HepG2 (cell line): ENCODE data around the gene CCT5. TPM values are rescaled to one million over a fixed set of nuclear protein-coding genes. Genes with fewer than 3 reads are reported as not detected.

Experiments
- ATAC-seq: fragments of 200-7000 bp; cut with Tn5 transposase; 3 replicates; pipeline ENCODE4 v1.9.1; 2020; ENCODE audit warnings: mild to moderate bottlenecking, moderate library complexity
- BruUV-seq: library from RNA; stranded (reverse); fragments of 400-500 nt; replicated peaks from 2 replicates; lab custom pipeline; 2021; lab: Mats Ljungman, UMichigan
- CTCF ChIA-PET: fragments of 300-600 bp; formaldehyde crosslinking; extraction: SDS; loops from one replicate; lab custom pipeline; 2021; ENCODE audit warnings: low total read pairs, inconsistent platforms, low intra/inter-chr PET ratio; lab: Yijun Ruan, JAX
- POLR2A ChIA-PET: fragments of 350-600 bp; sonication (Branson Sonifier 250); formaldehyde crosslinking; loops from one replicate; lab custom pipeline; 2020; ENCODE audit warnings: antibody characterized with exemption, inconsistent platforms; lab: Yijun Ruan, JAX
- DNase-seq: peaks from one replicate; pipeline ENCODE4 v3.0.0-alpha.2; 2015; ENCODE audit warnings: low spot score
- FAIRE-seq: peaks from 3 replicates; lab custom pipeline; 2011; peaks lifted over from hg19 to GRCh38; lab: Jason Lieb, UNC
- H2AFZ ChIP-seq: one replicate; pipeline ENCODE4 v1.6.1; 2011; ENCODE audit warnings: low read length, inconsistent platforms
- H3K27ac ChIP-seq: fragments of 300-600 bp; 3 replicates; pipeline ENCODE4 v1.8.0; 2011; ENCODE audit warnings: mixed run types, mild to moderate bottlenecking, mixed read lengths, low read length, inconsistent platforms; ENCODE audit not compliant: insufficient read depth; ENCODE audit errors: extremely low read length
- H3K27me3 ChIP-seq, 2 experiments: fragments of 200-600 bp in 1 of 2; 2 replicates in 1 of 2; 3 replicates in 1 of 2; pipeline versions ENCODE4 v1.6.0 to v1.8.0; 2011; ENCODE audit warnings: low read length in 2 of 2, mild to moderate bottlenecking in 2 of 2, moderate library complexity in 2 of 2, inconsistent platforms in 1 of 2; ENCODE audit not compliant: insufficient read depth in 2 of 2, control insufficient read depth in 1 of 2
- H3K36me3 ChIP-seq, 2 experiments: fragments of 200-600 bp in 1 of 2; replicated peaks in 1 of 2; 2 replicates in 1 of 2; 3 replicates in 1 of 2; pipeline versions ENCODE4 v1.5.1 to v1.8.0; 2011; ENCODE audit warnings: low read length in 2 of 2, inconsistent platforms in 1 of 2; ENCODE audit not compliant: insufficient read depth in 2 of 2, control insufficient read depth in 1 of 2
- H3K4me1 ChIP-seq: 2 replicates; pipeline ENCODE4 v1.5.1; 2012; ENCODE audit warnings: low read length, inconsistent platforms; ENCODE audit not compliant: insufficient read depth
- H3K4me2 ChIP-seq: 2 replicates; pipeline ENCODE4 v1.6.0; 2011; ENCODE audit warnings: low read depth, low read length, inconsistent platforms
- H3K4me3 ChIP-seq, 3 experiments: fragments of 200-600 bp in 1 of 3; sonication (generic), shearing (Covaris generic) in 1 of 3; replicated peaks in 1 of 3; 2 replicates each; pipeline ENCODE4 v1.5.1; 2011 to 2016; ENCODE audit warnings: low read length in 3 of 3, inconsistent platforms in 2 of 3, low read depth in 2 of 3, mild to moderate bottlenecking in 2 of 3, control low read depth in 1 of 3, mixed read lengths in 1 of 3; ENCODE audit not compliant: insufficient read depth in 1 of 3
- H3K79me2 ChIP-seq: one replicate; pipeline ENCODE4 v1.6.1; 2011; ENCODE audit warnings: low read length, inconsistent platforms; ENCODE audit not compliant: insufficient read depth
- H3K9ac ChIP-seq: 2 replicates; pipeline ENCODE4 v1.6.0; 2011; ENCODE audit warnings: mild to moderate bottlenecking, low read depth, low read length, inconsistent platforms; ENCODE audit not compliant: insufficient read depth
- H3K9me3 ChIP-seq: 2 replicates; pipeline ENCODE4 v1.5.1; 2012; ENCODE audit warnings: mild to moderate bottlenecking, low read length
- H4K20me1 ChIP-seq: 2 replicates; pipeline ENCODE4 v1.6.0; 2011; ENCODE audit warnings: inconsistent platforms, mild to moderate bottlenecking, low read length, moderate library complexity; ENCODE audit not compliant: insufficient read depth
- BCL6 ChIP-seq: IDR thresholded peaks from 2 replicates; pipeline ENCODE4 v1.6.1; 2016; ENCODE audit warnings: missing genetic modification reagents, missing compliant biosample characterization
- CBFB ChIP-seq: sonication (generic); formaldehyde crosslinking; IDR thresholded peaks from 2 replicates; pipeline ENCODE4 v1.4.0; 2020; ENCODE audit warnings: missing genetic modification reagents
- MAFF ChIP-seq: IDR thresholded peaks from 2 replicates; pipeline ENCODE4 v1.6.1; 2011; ENCODE audit warnings: low read depth, low read length, improper control_type of control experiment
- MAFK ChIP-seq, 2 experiments: IDR thresholded peaks in 1 of 2; conservative IDR thresholded peaks in 1 of 2; 2 replicates each; pipeline ENCODE4 v1.6.1; 2011; ENCODE audit warnings: improper control_type of control experiment in 2 of 2, low read length in 2 of 2
- MEIS2 ChIP-seq: sonication (generic); formaldehyde crosslinking; IDR thresholded peaks from 2 replicates; pipeline ENCODE4 v1.9.0; 2021; ENCODE audit warnings: mild to moderate bottlenecking, missing genetic modification reagents
- NFATC3 ChIP-seq: sonication (generic); formaldehyde crosslinking; IDR thresholded peaks from 2 replicates; pipeline ENCODE4 v1.5.1; 2020; ENCODE audit warnings: mild to moderate bottlenecking, missing genetic modification reagents
- SOX5 ChIP-seq: IDR thresholded peaks from 2 replicates; pipeline ENCODE4 v1.6.1; 2016; ENCODE audit warnings: borderline replicate concordance
- ZNF337 ChIP-seq: sonication (generic); formaldehyde crosslinking; IDR thresholded peaks from 2 replicates; pipeline ENCODE4 v1.5.1; 2020; ENCODE audit warnings: missing genetic modification reagents, low read depth, mild to moderate bottlenecking, borderline replicate concordance
- WGBS: methylation state at CpG from one replicate; pipeline ENCODE4 v1.1.6; 2017; ENCODE audit warnings: low lambda C conversion rate; 5-methylcytosine and 5-hydroxymethylcytosine counted together
- in situ Hi-C: cut with HindIII; loops from 2 replicates; pipeline ENCODE4 v1.10.0; 2017; ENCODE audit warnings: low pct_unique_long_range_greater_than_20kb; ENCODE audit not compliant: extremely low pct_ligation_motif_present
- intact Hi-C: fragments of 100-400 bp; cut with micrococcal nuclease; formaldehyde crosslinking; loops from one replicate; pipeline ENCODE4 v1.10.0; 2022; ENCODE audit not compliant: unreplicated experiment
- polyA plus RNA-seq, 8 experiments: library from polyadenylated mRNA; depleted of rRNA in 3 of 8; stranded (reverse) in 7 of 8; unstranded in 1 of 8; fragments of >200 nt; fragmentation: Illumina TruSeq in 4 of 8; extraction: Trizol in 4 of 8; gene quantifications; 2 replicates each; pipeline versions ENCODE4 v1.2.1 to v1.2.3, GENCODE V29; 2011 to 2016; ENCODE audit warnings: low read depth in 4 of 8, missing spikeins in 1 of 8, mixed read lengths in 1 of 8; ENCODE audit not compliant: insufficient read depth in 1 of 8
- total RNA-seq, 5 experiments: library from RNA; depleted of rRNA; stranded (reverse); fragments of >200 nt; fragmentation: Illumina TruSeq; extraction: Trizol; gene quantifications; 2 replicates each; pipeline ENCODE4 v1.2.3, GENCODE V29; 2016; ENCODE audit warnings: low read depth in 1 of 5
- TF ChIP-seq, protein P1 (sequence below): sonication (generic); formaldehyde crosslinking; IDR thresholded peaks from 2 replicates; pipeline ENCODE4 v1.4.0; 2020; ENCODE audit warnings: missing genetic modification reagents
- TF ChIP-seq, protein P2 (sequence below): sonication (generic); formaldehyde crosslinking; IDR thresholded peaks from 2 replicates; pipeline ENCODE4 v1.4.0; 2020; ENCODE audit warnings: missing genetic modification reagents

The CCT5 gene
- total and polyA plus RNA-seq, 2 of the 13 experiments (the other 11 are each of a cell fraction or from before 2014, with no cell fraction given) = 319 to 708 TPM

DNA sequence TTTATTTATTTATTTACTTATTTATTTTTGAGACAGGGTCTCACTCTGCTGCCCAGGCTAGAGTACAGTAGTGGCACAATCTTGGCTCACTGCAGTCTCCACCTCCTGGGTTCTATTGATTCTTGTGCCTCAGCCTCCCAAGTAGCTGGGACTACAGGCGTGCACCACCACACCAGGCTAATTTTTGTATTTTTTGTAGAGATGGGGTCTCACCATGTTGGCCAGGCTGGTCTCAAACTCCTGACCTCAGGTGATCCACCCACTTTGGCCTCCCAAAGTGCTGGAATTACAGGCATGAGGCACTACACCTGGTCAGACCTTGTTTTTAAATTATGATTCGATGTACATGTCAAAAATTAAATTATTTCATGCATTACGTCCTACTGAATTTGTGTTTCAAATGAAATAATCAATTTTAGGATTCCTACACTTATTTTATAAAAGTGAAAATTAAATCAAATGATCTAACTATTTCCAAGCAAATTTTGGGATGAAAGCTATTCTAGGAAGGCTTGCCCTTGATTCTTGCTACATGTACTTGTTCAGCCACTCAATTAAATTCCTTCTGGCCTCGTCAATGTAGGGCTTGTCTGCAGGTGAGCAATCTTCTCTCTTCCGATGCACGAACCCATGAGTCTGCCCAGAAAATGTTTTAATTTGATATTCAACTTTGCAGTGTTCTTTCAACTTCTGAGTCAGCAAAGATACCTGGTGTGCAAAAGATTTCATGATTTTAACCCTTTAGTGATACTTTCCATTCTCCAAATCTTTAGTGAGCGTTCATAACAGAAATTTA is 30.0 kb downstream of the CCT5 start:
- H3K4me3 ChIP-seq = no peak overlapping the region
- TF ChIP-seq MAFK (conservative IDR thresholded peaks at IDR 0.05 in 1 of 2, IDR thresholded peaks at IDR 0.05 in 1 of 2; ENCODE audit: low read length in 2 of 2) (peak in 1 of 2 experiments; percentile 15; a peak in 1 of 4 replicates), CBFB (CRISPR knock-in tag) (no peak), MAFF (0 out of 2 replicates have a peak, but pooled peaks have one; percentile 7)
- in situ Hi-C loops = loop anchor here (10.0 kb wide), 2 partner anchors 85 to 345 kb away; no protein-coding TSS in a partner anchor
- no peak overlapping the region for H3K27ac ChIP-seq
- no peaks in the 10 kb centered on the region for H3K27me3 ChIP-seq
- ChIA-PET CTCF (no interaction called here), POLR2A (no interaction called here)
- no peaks in the 10 kb centered on the region for H3K9me3 ChIP-seq
- peaks cover 11% of the 10 kb centered on the region for H3K4me1 ChIP-seq
- WGBS = 89% methylated on average over 7 of the region's 7 CpGs
- no peaks in the 10 kb centered on the region; a peak in 1 of 5 replicates for H3K36me3 ChIP-seq
- intact Hi-C loops = no loop called here
- DNase-seq (no peak), ATAC-seq (no peak), FAIRE-seq (no peak)
- no peak overlapping the region for H2AFZ ChIP-seq
- no peaks in the 10 kb centered on the region for H3K79me2 ChIP-seq
- no peak overlapping the region for H3K9ac ChIP-seq
- BruUV-seq = TSS peak; percentile 83
- H4K20me1 ChIP-seq = no peaks in the 10 kb centered on the region
- H3K4me2 ChIP-seq = no peak overlapping the region

DNA sequence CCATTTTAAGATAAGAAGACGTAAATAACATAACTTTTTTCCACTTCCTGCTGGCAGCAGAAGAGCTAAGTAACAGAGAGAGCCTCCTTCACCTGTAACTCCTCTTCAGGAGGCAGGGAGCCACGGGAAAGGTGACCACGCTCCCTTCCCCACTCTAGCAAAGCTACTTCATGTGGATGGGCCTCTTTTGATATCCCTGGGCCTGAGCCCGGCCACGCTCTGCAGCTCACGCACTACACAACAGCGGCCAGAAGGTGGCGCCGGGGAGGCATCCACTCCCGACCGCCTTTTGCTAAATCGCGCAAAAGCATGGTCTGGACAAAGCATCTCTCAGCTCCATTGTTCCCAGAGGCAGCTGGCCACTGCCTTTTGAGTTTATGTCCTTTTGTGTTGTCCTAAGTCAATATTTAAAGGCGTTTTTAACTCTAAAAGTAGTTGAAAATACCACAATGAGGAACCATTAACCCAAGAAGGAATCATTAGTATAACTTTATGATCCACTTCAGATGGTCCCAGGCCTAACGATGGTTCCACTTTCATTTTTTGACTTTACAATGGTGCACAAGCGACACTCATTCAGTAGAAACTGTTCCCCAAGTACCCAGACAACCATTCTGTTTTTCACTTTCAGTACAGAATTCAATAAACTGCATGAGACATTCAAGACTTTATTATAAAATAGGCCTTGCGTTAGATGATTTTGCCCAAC is 34.0 kb downstream of the CCT5 start:
- CTCF ChIA-PET = interaction anchor here (1.2 to 1.9 kb wide), 4 partner anchors 70 to 343 kb away, joined by 3 to 13 read pairs (median 8); partner anchors contain the start of gene MARCHF6
- TF ChIP-seq, protein P1, sequence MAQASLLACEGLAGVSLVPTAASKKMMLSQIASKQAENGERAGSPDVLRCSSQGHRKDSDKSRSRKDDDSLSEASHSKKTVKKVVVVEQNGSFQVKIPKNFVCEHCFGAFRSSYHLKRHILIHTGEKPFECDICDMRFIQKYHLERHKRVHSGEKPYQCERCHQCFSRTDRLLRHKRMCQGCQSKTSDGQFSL (CRISPR knock-in tag) = no peak
- TF ChIP-seq BCL6 (CRISPR knock-in tag) (0 out of 2 replicates have a peak, but pooled peaks have one; percentile 12), MEIS2 (CRISPR knock-in tag) (no peak), ZNF337 (CRISPR knock-in tag) (no peak), SOX5 (CRISPR knock-in tag) (peak; percentile 61; the same call in 1 of the 2 replicates), NFATC3 (CRISPR knock-in tag) (no peak)
- TF ChIP-seq, protein P2, sequence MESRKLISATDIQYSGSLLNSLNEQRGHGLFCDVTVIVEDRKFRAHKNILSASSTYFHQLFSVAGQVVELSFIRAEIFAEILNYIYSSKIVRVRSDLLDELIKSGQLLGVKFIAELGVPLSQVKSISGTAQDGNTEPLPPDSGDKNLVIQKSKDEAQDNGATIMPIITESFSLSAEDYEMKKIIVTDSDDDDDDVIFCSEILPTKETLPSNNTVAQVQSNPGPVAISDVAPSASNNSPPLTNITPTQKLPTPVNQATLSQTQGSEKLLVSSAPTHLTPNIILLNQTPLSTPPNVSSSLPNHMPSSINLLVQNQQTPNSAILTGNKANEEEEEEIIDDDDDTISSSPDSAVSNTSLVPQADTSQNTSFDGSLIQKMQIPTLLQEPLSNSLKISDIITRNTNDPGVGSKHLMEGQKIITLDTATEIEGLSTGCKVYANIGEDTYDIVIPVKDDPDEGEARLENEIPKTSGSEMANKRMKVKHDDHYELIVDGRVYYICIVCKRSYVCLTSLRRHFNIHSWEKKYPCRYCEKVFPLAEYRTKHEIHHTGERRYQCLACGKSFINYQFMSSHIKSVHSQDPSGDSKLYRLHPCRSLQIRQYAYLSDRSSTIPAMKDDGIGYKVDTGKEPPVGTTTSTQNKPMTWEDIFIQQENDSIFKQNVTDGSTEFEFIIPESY (CRISPR knock-in tag) = peak; percentile 96

More for the DNA sequence above, 34.0 kb downstream of the CCT5 start:
- Histone ChIP-seq H4K20me1 (no peaks in the 10 kb centered on the region), H3K9me3 (no peaks in the 10 kb centered on the region), H3K4me3 (no peak overlapping the region), H3K79me2 (no peaks in the 10 kb centered on the region), H3K36me3 (peaks cover 2 to 12% of the 10 kb centered on the region in 2 experiments; a peak in 3 of 5 replicates), H3K4me2 (no peak overlapping the region), H3K9ac (no peak overlapping the region), H3K27me3 (no peaks in the 10 kb centered on the region), H3K27ac (no peak overlapping the region), H2AFZ (no peak overlapping the region), H3K4me1 (no peaks in the 10 kb centered on the region)
- in situ Hi-C loops (loop anchor here (10.0 kb wide), 2 partner anchors 81 to 341 kb away; no protein-coding TSS in a partner anchor), intact Hi-C loops (loop anchor here (1.0 to 2.0 kb wide), 5 partner anchors 23 to 344 kb away; partner anchors contain the start of genes CMBL and MARCHF6)
- BruUV-seq = no TSS peak
- DNase-seq (peak; percentile 55), FAIRE-seq (peak; percentile 44), ATAC-seq (peak; percentile 99)
- WGBS = 34% methylated on average over 14 of the region's 17 CpGs
- POLR2A ChIA-PET = interaction anchor here (0.9 to 1.2 kb wide), 3 partner anchors 19 to 69 kb away, joined by 3 to 8 read pairs (median 3); partner anchors contain the start of genes ATPSCKMT, CCT5 and MARCHF6
